ENCODE results near the gene FAM107A. TPM values are rescaled to one million over a fixed set of nuclear protein-coding genes. Genes with fewer than 3 reads are reported as not detected.

FAM107A gene
- total RNA-seq, 2 experiments from 2014 or later, result not detected

- Mint-ChIP-seq H3K27ac (no peak overlapping the region), H3K27me3 (ENCODE audit: low read depth) (peaks cover 26% of the 10 kb centered on the region), H3K4me1 (ENCODE audit: low read depth) (no peaks in the 10 kb centered on the region), H3K9me3 (ENCODE audit: insufficient read depth) (no peaks in the 10 kb centered on the region), H3K4me3 (no peak overlapping the region), H3K36me3 (ENCODE audit: low read depth) (no peaks in the 10 kb centered on the region)
- ChIA-PET POLR2A (no interaction called here), CTCF (interaction anchor here (0.7 kb wide), 1 partner anchor 1363 kb away, joined by 3 read pairs; no protein-coding TSS in a partner anchor)
- ATAC-seq, result no peak
- no peak for DNase-seq
Measured at GRCh38 chr3:58544541-58544940, 32.6 kb downstream of the FAM107A start.

- Mint-ChIP-seq H3K27me3 (ENCODE audit: low read depth) (peaks cover 13% of the 10 kb centered on the region), H3K4me3 (no peak overlapping the region), H3K36me3 (ENCODE audit: low read depth) (no peaks in the 10 kb centered on the region), H3K4me1 (ENCODE audit: low read depth) (peaks cover 11% of the 10 kb centered on the region), H3K27ac (no peak overlapping the region), H3K9me3 (ENCODE audit: insufficient read depth) (no peaks in the 10 kb centered on the region)
- DNase-seq, result no peak
- CTCF ChIA-PET, result no interaction called here
- no peak for ATAC-seq
- POLR2A ChIA-PET, result no interaction called here
Measured at GRCh38 chr3:58540176-58540858, 36.9 kb downstream of the FAM107A start.

- Mint-ChIP-seq H3K27me3 (ENCODE audit: low read depth) (peaks cover 12% of the 10 kb centered on the region), H3K4me1 (ENCODE audit: low read depth) (peaks cover 11% of the 10 kb centered on the region), H3K27ac (no peak overlapping the region), H3K9me3 (ENCODE audit: insufficient read depth) (no peaks in the 10 kb centered on the region), H3K4me3 (no peak overlapping the region), H3K36me3 (ENCODE audit: low read depth) (no peaks in the 10 kb centered on the region)
- ChIA-PET CTCF (interaction anchor here (1.1 kb wide), 1 partner anchor 91 kb away, joined by 4 read pairs; no protein-coding TSS in a partner anchor), POLR2A (interaction anchor here (0.7 kb wide), 1 partner anchor 1121 kb away, joined by 3 read pairs; no protein-coding TSS in a partner anchor)
- ATAC-seq (no peak), DNase-seq (no peak)
Measured at GRCh38 chr3:58539626-58540025, 37.6 kb downstream of the FAM107A start.

- no peak overlapping the region for H3K4me3 Mint-ChIP-seq
- H3K4me1 Mint-ChIP-seq (ENCODE audit: low read depth), result peaks cover 16% of the 10 kb centered on the region
- no peaks in the 10 kb centered on the region for H3K9me3 Mint-ChIP-seq (ENCODE audit: insufficient read depth)
- POLR2A ChIA-PET, result no interaction called here
- no peaks in the 10 kb centered on the region for H3K36me3 Mint-ChIP-seq (ENCODE audit: low read depth)
- DNase-seq (no peak), ATAC-seq (no peak)
- CTCF ChIA-PET, result interaction anchor here (1.3 kb wide), 1 partner anchor 230 kb away, joined by 3 read pairs; no protein-coding TSS in a partner anchor
- no peak overlapping the region for H3K27ac Mint-ChIP-seq
- H3K27me3 Mint-ChIP-seq (ENCODE audit: low read depth), result peaks cover 10% of the 10 kb centered on the region
Measured at GRCh38 chr3:58537412-58538301, 39.5 kb downstream of the FAM107A start.

- H3K36me3 Mint-ChIP-seq (ENCODE audit: low read depth), result no peaks in the 10 kb centered on the region
- H3K9me3 Mint-ChIP-seq (ENCODE audit: insufficient read depth), result no peaks in the 10 kb centered on the region
- no peak within 1 kb of the TSS for H3K27ac Mint-ChIP-seq
- H3K27me3 Mint-ChIP-seq (ENCODE audit: low read depth), result peaks cover 7% of the 10 kb centered on the region
- H3K4me1 Mint-ChIP-seq (ENCODE audit: low read depth), result peaks cover 17% of the 10 kb centered on the region
- no peak within 1 kb of the TSS for H3K4me3 Mint-ChIP-seq
- ChIA-PET POLR2A (no interaction called here), CTCF (interaction anchor here (1.2 kb wide), 2 partner anchors 12 to 46 kb away, joined by 3 read pairs; no protein-coding TSS in a partner anchor)
- no peak for DNase-seq
- ATAC-seq, result no peak
Measured at GRCh38 chr3:58536501-58537411, 40.4 kb downstream of the FAM107A start, which contains the start of gene ACOX2. Gene ACOX2, minus strand, starts transcription at chr3:58537190. Its CDS starts 2,084 bp downstream, at chr3:58535106.

GRCh38 chr3:58535531-58536500 lies 41.4 kb downstream of the FAM107A start:
- no peaks in the 10 kb centered on the region for H3K36me3 Mint-ChIP-seq (ENCODE audit: low read depth)
- DNase-seq (no peak), ATAC-seq (no peak)
- no peak overlapping the region for H3K4me3 Mint-ChIP-seq
- H3K9me3 Mint-ChIP-seq (ENCODE audit: insufficient read depth), result no peaks in the 10 kb centered on the region
- H3K27me3 Mint-ChIP-seq (ENCODE audit: low read depth), result peaks cover 4% of the 10 kb centered on the region
- ChIA-PET CTCF (interaction anchor here (1.0 to 1.2 kb wide), 3 partner anchors 12 to 230 kb away, joined by 3 read pairs; partner anchors contain the start of genes HTD2 and RPP14), POLR2A (interaction anchor here (0.7 kb wide), 1 partner anchor 64 kb away, joined by 3 read pairs; no protein-coding TSS in a partner anchor)
- H3K4me1 Mint-ChIP-seq (ENCODE audit: low read depth), result peaks cover 17% of the 10 kb centered on the region
- H3K27ac Mint-ChIP-seq, result no peak overlapping the region

- DNase-seq (no peak), ATAC-seq (no peak)
- Mint-ChIP-seq H3K27ac (no peak overlapping the region), H3K9me3 (ENCODE audit: insufficient read depth) (no peaks in the 10 kb centered on the region), H3K4me3 (no peak overlapping the region), H3K27me3 (ENCODE audit: low read depth) (peaks cover 4% of the 10 kb centered on the region), H3K4me1 (ENCODE audit: low read depth) (peaks cover 17% of the 10 kb centered on the region), H3K36me3 (ENCODE audit: low read depth) (no peaks in the 10 kb centered on the region)
- POLR2A ChIA-PET, result interaction anchor here (0.7 kb wide), 1 partner anchor 63 kb away, joined by 3 read pairs; no protein-coding TSS in a partner anchor
- CTCF ChIA-PET, result interaction anchor here (1.0 to 1.7 kb wide), 5 partner anchors 44 to 349 kb away, joined by 3 to 9 read pairs (median 3); partner anchors contain the start of genes HTD2 and RPP14
Measured at GRCh38 chr3:58534592-58535494, 42.3 kb downstream of the FAM107A start.

- Mint-ChIP-seq H3K9me3 (ENCODE audit: insufficient read depth) (no peaks in the 10 kb centered on the region), H3K27ac (no peak overlapping the region), H3K36me3 (ENCODE audit: low read depth) (no peaks in the 10 kb centered on the region), H3K4me1 (ENCODE audit: low read depth) (peaks cover 17% of the 10 kb centered on the region), H3K27me3 (ENCODE audit: low read depth) (peaks cover 2% of the 10 kb centered on the region), H3K4me3 (no peak overlapping the region)
- ATAC-seq, result peak; percentile 95
- ChIA-PET POLR2A (no interaction called here), CTCF (interaction anchor here (1.2 to 2.0 kb wide), 6 partner anchors 39 to 227 kb away, joined by 3 to 9 read pairs (median 5); partner anchors contain the start of genes HTD2 and RPP14)
- peak; percentile 81 for DNase-seq
Measured at GRCh38 chr3:58532794-58533220, 44.4 kb downstream of the FAM107A start.

GRCh38 chr3:58531956-58532355 lies 45.2 kb downstream of the FAM107A start:
- peaks cover 17% of the 10 kb centered on the region for H3K4me1 Mint-ChIP-seq (ENCODE audit: low read depth)
- H3K36me3 Mint-ChIP-seq (ENCODE audit: low read depth), result no peaks in the 10 kb centered on the region
- ChIA-PET CTCF (interaction anchor here (1.2 to 2.0 kb wide), 6 partner anchors 9 to 226 kb away, joined by 3 to 7 read pairs (median 5); partner anchors contain the start of genes HTD2 and RPP14), POLR2A (no interaction called here)
- peaks cover 2% of the 10 kb centered on the region for H3K27me3 Mint-ChIP-seq (ENCODE audit: low read depth)
- ATAC-seq, result no peak
- DNase-seq, result no peak
- no peak overlapping the region for H3K27ac Mint-ChIP-seq
- H3K4me3 Mint-ChIP-seq, result no peak overlapping the region
- no peaks in the 10 kb centered on the region for H3K9me3 Mint-ChIP-seq (ENCODE audit: insufficient read depth)

All from activated CD8-positive, alpha-beta T cell treated with anti-CD3 and anti-CD28 coated beads, Interleukin-2, amount 10 ng/mL, durations not matched to agents 7 days and 5 days (primary cell).